Naive B cell (primary cell): ENCODE measurements around the gene ANKRD63. TPM values are rescaled to one million over a fixed set of nuclear protein-coding genes. Genes with fewer than 3 reads are reported as not detected.

Experiments used
- ATAC-seq, 2 donors: fragments of 150-1000 bp; cut with Tn5 transposase; 2 replicates each; pipeline ENCODE4 v1.10.0; 2021; ENCODE audit warnings: low read depth in 2 of 2, mild to moderate bottlenecking in 2 of 2, moderate library complexity in 2 of 2
- DNase-seq: peaks from one replicate; pipeline ENCODE4 v3.0.0; 2022
- H3K27ac Mint-ChIP-seq, 6 donors: one replicate each; pipeline ENCODE4 v1.8.0; 2020 to 2022; ENCODE audit warnings: mild to moderate bottlenecking in 6 of 6, mixed read lengths in 6 of 6, moderate library complexity in 5 of 6, inconsistent platforms in 2 of 6
- H3K27me3 Mint-ChIP-seq, 3 donors: one replicate each; pipeline ENCODE4 v1.8.0; 2021 to 2022; ENCODE audit warnings: mixed read lengths in 3 of 3, mild to moderate bottlenecking in 1 of 3
- H3K36me3 Mint-ChIP-seq, 2 donors: one replicate each; pipeline ENCODE4 v1.8.0; 2020 to 2022; ENCODE audit warnings: mixed read lengths in 2 of 2, inconsistent platforms in 1 of 2, mild to moderate bottlenecking in 1 of 2
- H3K4me1 Mint-ChIP-seq, 3 donors: one replicate each; pipeline ENCODE4 v1.8.0; 2020 to 2022; ENCODE audit warnings: mixed read lengths in 3 of 3, inconsistent platforms in 1 of 3, mild to moderate bottlenecking in 1 of 3, moderate library complexity in 1 of 3
- H3K4me3 Mint-ChIP-seq, 8 donors: one replicate each; pipeline ENCODE4 v1.8.0; 2020 to 2022; ENCODE audit warnings: mild to moderate bottlenecking in 8 of 8, mixed read lengths in 8 of 8, moderate library complexity in 8 of 8, inconsistent platforms in 2 of 8
- H3K9me3 Mint-ChIP-seq, 7 donors: one replicate each; pipeline ENCODE4 v1.8.0; 2020 to 2022; ENCODE audit warnings: mixed read lengths in 7 of 7, mild to moderate bottlenecking in 5 of 7, inconsistent platforms in 2 of 7, moderate library complexity in 1 of 7
- polyA plus RNA-seq, 6 donors: library from polyadenylated mRNA; unstranded; fragments of 300-500 nt; fragmentation: Illumina TruSeq; gene quantifications; one replicate each; pipeline ENCODE4 v1.2.3, GENCODE V29; 2021; ENCODE audit warnings: low read depth in 6 of 6

ANKRD63 gene
- polyA plus RNA-seq, 6 donors from 2014 or later: 0.29 TPM; not detected in 5

- peak; percentile 86 to 90 for ATAC-seq
- peak; percentile 90 for DNase-seq
- Mint-ChIP-seq H3K27me3 (no peaks in the 10 kb centered on the region), H3K36me3 (no peaks in the 10 kb centered on the region), H3K27ac (peak within 1 kb of the TSS in 3 of 6 donors; percentile 42 to 90 (median 57)), H3K9me3 (no peaks in the 10 kb centered on the region), H3K4me3 (peak within 1 kb of the TSS; percentile 74 to 93 (median 88)), H3K4me1 (peaks cover 20 to 49% (median 31%) of the 10 kb centered on the region in 3 donors)
These were observed 40.5 kb upstream of the ANKRD63 start, which contains the start of gene INAFM2 for GRCh38 chr15:40323239-40323952. TSS of gene INAFM2 (plus strand) at chr15:40323692. CDS start at chr15:40324056, 364 bp downstream.

GRCh38 chr15:40322531-40323238 lies 39.8 kb upstream of the ANKRD63 start:
- DNase-seq (no peak), ATAC-seq (no peak)
- peak overlapping the region; percentile 72 to 90 (median 84) for H3K4me3 Mint-ChIP-seq
- no peaks in the 10 kb centered on the region for H3K36me3 Mint-ChIP-seq
- H3K9me3 Mint-ChIP-seq: no peaks in the 10 kb centered on the region
- peak overlapping the region in 2 of 6 donors; percentile 42 to 54 for H3K27ac Mint-ChIP-seq
- peaks cover 21 to 55% (median 31%) of the 10 kb centered on the region in 3 donors for H3K4me1 Mint-ChIP-seq
- H3K27me3 Mint-ChIP-seq: no peaks in the 10 kb centered on the region

GRCh38 chr15:40320931-40321371 lies 38.1 kb upstream of the ANKRD63 start:
- peaks cover 4 to 9% (median 8%) of the 10 kb centered on the region in 3 donors for H3K27me3 Mint-ChIP-seq
- ATAC-seq: peak in 1 of 2 donors; percentile 17
- H3K4me1 Mint-ChIP-seq: peaks cover 31 to 60% (median 42%) of the 10 kb centered on the region in 3 donors
- H3K9me3 Mint-ChIP-seq: no peaks in the 10 kb centered on the region
- H3K27ac Mint-ChIP-seq: no peak overlapping the region
- no peaks in the 10 kb centered on the region for H3K36me3 Mint-ChIP-seq
- peak overlapping the region in 2 of 8 donors; percentile 7 to 78 for H3K4me3 Mint-ChIP-seq
- DNase-seq: peak; percentile 66

GRCh38 chr15:40320409-40320808 lies 37.5 kb upstream of the ANKRD63 start:
- Mint-ChIP-seq H3K27me3 (peaks cover 4 to 14% (median 13%) of the 10 kb centered on the region in 3 donors), H3K4me3 (no peak overlapping the region), H3K36me3 (no peaks in the 10 kb centered on the region), H3K9me3 (no peaks in the 10 kb centered on the region), H3K27ac (no peak overlapping the region), H3K4me1 (peaks cover 31 to 55% (median 42%) of the 10 kb centered on the region in 3 donors)
- ATAC-seq (no peak), DNase-seq (no peak)

GRCh38 chr15:40317580-40317979 lies 34.7 kb upstream of the ANKRD63 start:
- peaks cover 23 to 42% (median 27%) of the 10 kb centered on the region in 3 donors for H3K4me1 Mint-ChIP-seq
- ATAC-seq (peak; percentile 46 to 54), DNase-seq (no peak)
- H3K9me3 Mint-ChIP-seq: no peaks in the 10 kb centered on the region
- H3K4me3 Mint-ChIP-seq: peak overlapping the region in 4 of 8 donors; percentile 13 to 28 (median 26)
- no peaks in the 10 kb centered on the region for H3K36me3 Mint-ChIP-seq
- no peak overlapping the region for H3K27ac Mint-ChIP-seq
- peaks cover 4 to 22% (median 13%) of the 10 kb centered on the region in 3 donors for H3K27me3 Mint-ChIP-seq

- H3K36me3 Mint-ChIP-seq: no peaks in the 10 kb centered on the region
- H3K9me3 Mint-ChIP-seq: no peaks in the 10 kb centered on the region
- H3K4me1 Mint-ChIP-seq: peaks cover 17 to 36% (median 20%) of the 10 kb centered on the region in 3 donors
- H3K27me3 Mint-ChIP-seq: peaks cover 4 to 26% (median 13%) of the 10 kb centered on the region in 3 donors
- no peak overlapping the region for H3K27ac Mint-ChIP-seq
- DNase-seq (no peak), ATAC-seq (no peak)
- peak overlapping the region in 4 of 8 donors; percentile 13 to 66 (median 28) for H3K4me3 Mint-ChIP-seq
These were observed 34.1 kb upstream of the ANKRD63 start for GRCh38 chr15:40316931-40317330.

GRCh38 chr15:40314723-40315276 lies 31.9 kb upstream of the ANKRD63 start:
- no peak for ATAC-seq
- H3K27me3 Mint-ChIP-seq: peaks cover 4 to 26% (median 13%) of the 10 kb centered on the region in 3 donors
- H3K27ac Mint-ChIP-seq: no peak overlapping the region
- H3K36me3 Mint-ChIP-seq: no peaks in the 10 kb centered on the region
- H3K9me3 Mint-ChIP-seq: no peaks in the 10 kb centered on the region
- DNase-seq: no peak
- no peak overlapping the region for H3K4me3 Mint-ChIP-seq
- H3K4me1 Mint-ChIP-seq: peaks cover 12 to 28% (median 13%) of the 10 kb centered on the region in 3 donors

- DNase-seq: no peak
- Mint-ChIP-seq H3K4me3 (no peak overlapping the region), H3K27me3 (peaks cover 4 to 26% (median 13%) of the 10 kb centered on the region in 3 donors), H3K27ac (peak overlapping the region in 2 of 6 donors; percentile 63 to 77), H3K4me1 (peaks cover 21 to 38% (median 24%) of the 10 kb centered on the region in 3 donors), H3K36me3 (no peaks in the 10 kb centered on the region), H3K9me3 (no peaks in the 10 kb centered on the region)
- ATAC-seq: peak in 1 of 2 donors; percentile 26
These were observed 30.9 kb upstream of the ANKRD63 start for GRCh38 chr15:40313531-40314398.

GRCh38 chr15:40312370-40313158 lies 29.7 kb upstream of the ANKRD63 start:
- Mint-ChIP-seq H3K9me3 (no peaks in the 10 kb centered on the region), H3K4me1 (peaks cover 27 to 37% (median 28%) of the 10 kb centered on the region in 3 donors), H3K36me3 (no peaks in the 10 kb centered on the region), H3K27ac (no peak overlapping the region), H3K27me3 (peaks cover 4 to 26% (median 13%) of the 10 kb centered on the region in 3 donors), H3K4me3 (peak overlapping the region in 1 of 8 donors; percentile 57)
- DNase-seq: no peak
- no peak for ATAC-seq

- Mint-ChIP-seq H3K27ac (peak overlapping the region in 2 of 6 donors; percentile 37 to 93), H3K4me1 (peaks cover 33 to 41% (median 33%) of the 10 kb centered on the region in 3 donors), H3K27me3 (peaks cover 0 to 17% (median 6%) of the 10 kb centered on the region in 3 donors), H3K36me3 (no peaks in the 10 kb centered on the region), H3K4me3 (peak overlapping the region in 2 of 8 donors; percentile 38 to 58), H3K9me3 (no peaks in the 10 kb centered on the region)
- ATAC-seq: no peak
- no peak for DNase-seq
These were observed 28.1 kb upstream of the ANKRD63 start for GRCh38 chr15:40310993-40311392.

- DNase-seq (peak; percentile 48), ATAC-seq (peak; percentile 26 to 27)
- peak overlapping the region; percentile 73 to 97 (median 93) for H3K4me3 Mint-ChIP-seq
- peak overlapping the region in 4 of 6 donors; percentile 27 to 92 (median 75) for H3K27ac Mint-ChIP-seq
- no peaks in the 10 kb centered on the region for H3K9me3 Mint-ChIP-seq
- peaks cover 0 to 10% (median 0%) of the 10 kb centered on the region in 3 donors for H3K27me3 Mint-ChIP-seq
- peaks cover 35 to 44% (median 37%) of the 10 kb centered on the region in 3 donors for H3K4me1 Mint-ChIP-seq
- no peaks in the 10 kb centered on the region for H3K36me3 Mint-ChIP-seq
These were observed 27.4 kb upstream of the ANKRD63 start for GRCh38 chr15:40310001-40310959.
